GM12892 (cell line): ENCODE data around the gene ADAMTSL2.
"Not testable (repeated sequence)": the region's sequence is repeated elsewhere in the genome, so short reads cannot be mapped to it uniquely, and the experiment has no call there.

Experiments
- DNase-seq: peaks from one replicate; pipeline ENCODE4 v3.0.0; 2011; ENCODE audit not compliant: insufficient read length
- FAIRE-seq: peaks from 2 replicates; lab custom pipeline; 2011; peaks lifted over from hg19 to GRCh38; lab: Jason Lieb, UNC
- POLR2A ChIP-seq: IDR thresholded peaks from 2 replicates; pipeline ENCODE4 v1.6.1; 2011; ENCODE audit warnings: low read depth, low read length, control low read depth
- POLR2AphosphoS5 ChIP-seq: IDR thresholded peaks from 2 replicates; pipeline ENCODE4 v1.6.1; 2011; ENCODE audit warnings: low read depth, low read length, control low read depth
- TAF1 ChIP-seq: IDR thresholded peaks from 2 replicates; pipeline ENCODE4 v1.6.1; 2011; ENCODE audit warnings: low read depth, mild to moderate bottlenecking, control low read depth, low read length, borderline replicate concordance

The ADAMTSL2 gene

DNA sequence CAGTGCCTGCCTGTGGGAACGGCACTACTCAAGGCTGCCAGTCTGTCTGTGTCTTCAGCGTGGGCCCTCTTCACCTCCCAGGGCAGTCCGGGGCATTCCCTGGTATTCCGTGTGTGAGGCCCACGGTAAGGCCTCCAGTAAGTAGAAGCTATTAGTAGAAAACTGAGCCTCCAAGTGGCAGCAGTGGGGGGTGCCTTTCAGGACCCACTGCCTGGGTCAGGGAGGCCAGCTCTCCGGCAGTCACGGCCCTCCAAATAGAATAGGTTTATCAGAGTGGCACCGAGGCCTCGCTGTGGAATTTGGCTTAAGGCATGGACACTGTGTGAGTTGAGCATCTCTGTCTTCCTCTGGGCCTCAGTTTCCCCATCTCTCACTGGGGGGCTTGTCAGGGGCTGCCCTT, 23.1 kb downstream of the ADAMTSL2 start:
- no peak for TF ChIP-seq POLR2AphosphoS5
- DNase-seq (no peak), FAIRE-seq (no peak)

DNA sequence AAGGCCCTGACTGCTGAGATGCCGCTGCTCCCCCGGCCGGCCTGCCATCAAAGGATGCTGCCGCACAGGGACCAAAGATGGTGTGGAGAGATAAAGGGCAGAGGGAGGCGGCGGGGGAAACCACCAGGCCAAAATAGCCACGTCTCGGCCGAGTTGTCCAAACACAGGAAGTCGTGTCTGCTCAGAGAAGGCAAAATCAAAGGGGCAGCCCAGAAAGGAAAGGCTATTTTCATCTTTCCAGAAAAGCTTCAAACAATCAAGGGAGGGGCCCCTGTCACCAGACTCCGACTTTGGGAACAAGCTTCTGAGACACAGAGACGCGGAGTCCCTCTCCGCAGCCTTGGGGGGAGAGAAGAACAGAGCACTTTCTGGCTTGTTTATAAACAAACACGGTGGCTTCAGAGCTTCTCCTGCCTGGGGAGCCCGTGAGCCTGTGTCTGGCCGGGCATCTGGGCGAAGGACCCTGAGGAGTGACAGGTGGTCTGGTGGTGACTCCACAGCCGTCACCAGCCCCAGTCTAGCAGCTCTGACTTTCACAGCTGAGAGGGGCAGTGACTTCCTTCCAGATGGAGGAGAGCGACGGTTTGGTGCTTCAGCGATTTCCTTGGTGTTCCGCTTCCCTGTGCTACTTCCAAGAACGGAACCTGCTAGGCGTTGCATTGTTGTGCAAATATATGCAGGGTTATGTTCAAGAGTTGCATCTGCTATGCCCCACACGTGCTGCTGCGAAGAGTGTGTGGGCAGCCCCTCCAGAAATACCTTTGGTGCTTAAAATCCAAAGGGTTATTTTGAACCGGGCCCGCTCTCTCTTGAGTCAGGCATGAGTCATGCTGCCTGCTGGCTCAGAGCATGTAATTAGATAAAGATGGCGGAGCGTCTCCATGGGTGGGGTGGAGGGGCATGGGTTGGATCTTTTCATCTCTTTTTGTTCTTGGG, 24.0 kb downstream of the ADAMTSL2 start:
- peak; percentile 70 for DNase-seq
- TF ChIP-seq POLR2A, result peak; percentile 48; the same call in 1 of the 2 replicates
- no peak for TF ChIP-seq POLR2AphosphoS5
- TF ChIP-seq TAF1, result no peak
- peak; percentile 95 for FAIRE-seq

DNA sequence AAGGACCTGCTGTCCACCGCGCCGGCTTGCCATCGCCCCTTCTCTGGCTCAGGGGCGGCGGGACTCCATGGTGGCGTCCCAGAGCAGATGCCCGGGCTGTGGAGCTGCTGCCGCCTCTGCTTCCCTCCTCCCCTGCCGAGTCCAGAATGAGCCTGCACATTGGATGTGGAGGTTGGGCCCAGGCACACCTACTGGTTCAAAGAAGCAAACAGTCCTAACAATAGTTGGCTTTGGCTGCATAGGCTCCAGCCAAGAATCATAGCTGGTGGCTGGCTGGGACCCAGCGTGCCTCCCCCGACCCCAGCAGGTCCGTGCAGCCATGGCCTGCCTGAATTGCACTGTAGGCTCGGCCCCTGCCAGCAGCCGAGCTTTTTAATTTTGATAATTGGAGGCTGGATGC, 25.8 kb downstream of the ADAMTSL2 start:
- no peak for FAIRE-seq
- TF ChIP-seq TAF1, result no peak
- no peak for TF ChIP-seq POLR2AphosphoS5
- no peak for TF ChIP-seq POLR2A
- no peak for DNase-seq

DNA sequence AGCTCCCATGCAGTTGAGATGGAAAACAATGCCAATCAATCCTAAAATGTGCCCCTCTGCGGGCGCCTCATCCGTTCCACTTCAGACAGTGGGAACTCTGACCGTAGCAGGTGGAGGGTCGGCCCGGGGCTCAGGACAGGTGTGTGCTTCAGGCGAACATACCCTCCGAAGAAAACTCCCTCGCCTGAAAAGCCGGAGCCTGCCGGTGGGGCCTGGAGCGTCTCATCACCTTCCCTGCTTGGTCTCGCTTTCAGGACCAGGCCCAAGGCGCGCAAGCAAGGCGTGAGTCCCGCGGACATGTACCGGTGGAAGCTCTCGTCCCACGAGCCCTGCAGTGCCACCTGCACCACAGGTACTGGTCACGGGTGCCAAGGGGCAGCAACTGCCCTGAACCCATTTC, 26.4 kb downstream of the ADAMTSL2 start:
- no peak for FAIRE-seq

DNA sequence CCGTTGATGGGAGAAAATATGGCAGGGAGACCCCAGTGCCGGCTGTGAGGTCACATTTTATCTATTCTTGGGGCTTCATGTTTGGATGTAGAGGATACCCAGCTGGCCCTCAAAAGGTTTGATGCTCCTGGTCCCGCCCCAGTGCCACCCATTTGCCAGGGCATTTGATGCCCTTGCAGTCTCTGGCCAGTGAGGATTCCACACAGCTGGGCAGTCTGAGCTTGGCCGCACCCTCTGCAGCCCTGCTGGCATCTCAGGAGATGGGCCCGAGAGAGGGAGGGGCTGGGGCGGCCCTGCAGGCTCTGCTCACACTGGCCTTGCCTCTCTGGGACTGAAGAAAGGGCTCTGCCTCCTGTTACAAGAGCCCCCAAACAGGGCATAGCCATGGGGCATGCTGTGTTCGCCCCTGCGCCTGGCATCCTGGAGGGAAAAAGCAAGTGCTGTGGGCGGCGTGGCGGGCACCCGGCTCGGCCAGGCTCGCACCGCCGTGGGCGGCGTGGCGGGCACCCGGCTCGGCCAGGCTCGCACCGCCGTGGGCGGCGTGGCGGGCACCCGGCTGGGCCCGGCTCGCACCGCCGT, 27.6 kb downstream of the ADAMTSL2 start:
- TF ChIP-seq POLR2AphosphoS5, result no peak

More for the DNA sequence above, 26.4 kb downstream of the ADAMTSL2 start:
- TF ChIP-seq POLR2AphosphoS5 (no peak), TAF1 (no peak), POLR2A (no peak)
- no peak for DNase-seq

DNA sequence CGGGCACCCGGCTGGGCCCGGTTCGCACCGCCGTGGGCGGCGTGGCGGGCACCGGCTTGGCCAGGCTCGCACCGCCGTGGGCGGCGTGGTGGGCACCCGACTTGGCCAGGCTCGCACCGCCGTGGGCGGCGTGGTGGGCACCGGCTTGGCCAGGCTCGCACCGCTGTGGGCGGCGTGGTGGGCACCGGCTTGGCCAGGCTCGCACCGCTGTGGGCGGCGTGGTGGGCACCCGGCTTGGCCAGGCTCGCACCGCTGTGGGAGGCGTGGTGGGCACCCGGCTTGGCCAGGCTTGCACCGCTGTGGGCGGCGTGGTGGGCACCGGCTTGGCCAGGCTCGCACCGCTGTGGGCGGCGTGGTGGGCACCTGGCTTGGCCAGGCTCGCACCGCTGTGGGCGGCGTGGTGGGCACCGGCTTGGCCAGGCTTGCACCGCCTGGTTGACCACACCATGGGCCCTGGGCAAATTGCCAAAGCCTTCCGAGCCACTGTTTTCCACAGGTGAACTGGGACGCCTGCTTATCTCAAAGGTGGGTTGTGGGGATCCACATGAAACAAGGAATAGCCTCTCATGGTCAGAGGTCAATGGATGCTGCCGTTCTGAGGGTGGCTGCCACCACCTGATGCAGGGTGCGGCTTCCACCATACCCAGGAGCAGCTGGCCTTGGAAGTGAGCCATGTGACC, 28.2 kb downstream of the ADAMTSL2 start:
- FAIRE-seq (no peak), DNase-seq (no peak)
- TF ChIP-seq POLR2A (no peak), TAF1 (no peak), POLR2AphosphoS5 (no peak)

More for the DNA sequence above, 27.6 kb downstream of the ADAMTSL2 start:
- FAIRE-seq (no peak), DNase-seq (no peak)

DNA sequence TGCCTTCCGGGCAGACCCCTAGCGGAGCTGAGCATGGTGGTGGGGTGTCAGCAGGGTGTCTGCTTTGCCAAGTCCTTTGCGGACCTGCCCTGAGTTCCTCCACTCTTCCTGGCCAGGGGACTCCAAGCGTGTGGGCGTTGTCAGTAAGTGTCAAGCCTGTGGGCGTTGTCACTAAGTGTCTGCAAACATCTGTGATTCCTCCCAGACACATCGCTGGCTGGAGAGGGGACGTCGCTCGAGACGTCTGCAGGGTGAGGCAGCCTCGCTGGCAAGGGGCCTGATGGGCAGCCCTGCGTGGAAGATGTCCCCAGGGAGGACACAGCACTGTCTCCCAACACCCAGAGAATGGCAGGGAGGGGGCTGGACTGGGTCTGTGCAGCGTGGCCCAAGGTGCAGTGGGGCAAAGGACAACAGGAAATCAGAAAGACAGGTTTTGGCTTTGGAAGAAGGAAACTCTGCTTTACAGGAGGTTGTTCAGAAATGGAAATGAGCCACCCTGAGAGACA, 28.8 kb downstream of the ADAMTSL2 start:
- DNase-seq (no peak), FAIRE-seq (no peak)
- TF ChIP-seq POLR2A (no peak), POLR2AphosphoS5 (no peak), TAF1 (no peak)

DNA sequence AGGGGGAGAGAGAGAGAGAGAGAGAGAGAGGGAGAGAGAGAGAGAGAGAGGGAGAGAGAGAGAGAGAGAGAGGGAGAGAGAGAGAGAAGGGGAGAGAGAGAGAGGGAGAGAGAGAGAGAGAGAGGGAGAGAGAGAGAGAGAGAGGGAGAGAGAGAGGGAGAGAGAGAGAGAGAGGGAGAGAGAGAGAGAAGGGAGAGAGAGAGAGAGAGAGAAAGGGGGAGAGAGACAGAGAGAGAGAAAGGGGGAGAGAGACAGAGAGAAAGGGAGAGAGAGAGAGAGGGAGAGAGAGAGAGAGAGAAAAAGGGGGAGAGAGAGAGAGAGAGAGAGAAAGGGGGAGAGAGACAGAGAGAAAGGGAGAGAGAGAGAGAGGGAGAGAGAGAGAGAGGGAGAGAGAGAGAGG, 29.3 kb downstream of the ADAMTSL2 start:
- not testable (repeated sequence) for FAIRE-seq, DNase-seq

DNA sequence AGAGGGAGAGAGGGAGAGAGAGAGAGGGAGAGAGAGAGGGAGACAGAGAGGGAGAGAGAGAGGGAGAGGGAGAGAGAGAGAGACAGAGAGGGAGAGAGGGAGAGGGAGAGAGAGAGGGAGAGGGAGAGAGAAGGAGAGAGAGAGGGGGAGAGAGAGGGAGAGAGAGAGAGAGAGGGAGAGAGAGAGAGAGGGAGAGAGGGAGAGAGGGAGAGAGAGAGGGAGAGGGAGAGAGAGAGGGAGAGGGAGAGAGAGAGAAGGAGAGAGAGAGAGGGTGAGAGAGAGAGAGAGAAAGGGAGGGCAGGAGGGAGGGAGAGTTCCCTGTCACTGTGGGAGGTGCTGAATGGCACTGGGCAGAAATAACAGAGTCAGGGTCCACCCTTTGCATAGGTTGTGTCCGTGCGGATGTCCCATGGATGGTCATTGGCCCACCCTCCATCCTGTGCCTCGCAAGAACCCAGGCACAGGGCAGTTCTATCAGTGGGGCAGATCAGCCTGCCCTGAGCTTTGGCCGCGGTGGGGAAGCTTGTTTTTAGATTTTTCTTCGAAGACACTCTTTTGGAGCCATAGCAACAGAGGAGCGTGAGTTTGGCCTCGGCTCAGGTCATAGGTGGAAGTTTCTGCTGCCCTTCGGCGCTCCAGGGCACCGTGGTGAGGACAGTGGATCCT, 30.1 kb downstream of the ADAMTSL2 start:
- FAIRE-seq (no peak), DNase-seq (no peak)
- TF ChIP-seq POLR2A (no peak), POLR2AphosphoS5 (no peak), TAF1 (no peak)

DNA sequence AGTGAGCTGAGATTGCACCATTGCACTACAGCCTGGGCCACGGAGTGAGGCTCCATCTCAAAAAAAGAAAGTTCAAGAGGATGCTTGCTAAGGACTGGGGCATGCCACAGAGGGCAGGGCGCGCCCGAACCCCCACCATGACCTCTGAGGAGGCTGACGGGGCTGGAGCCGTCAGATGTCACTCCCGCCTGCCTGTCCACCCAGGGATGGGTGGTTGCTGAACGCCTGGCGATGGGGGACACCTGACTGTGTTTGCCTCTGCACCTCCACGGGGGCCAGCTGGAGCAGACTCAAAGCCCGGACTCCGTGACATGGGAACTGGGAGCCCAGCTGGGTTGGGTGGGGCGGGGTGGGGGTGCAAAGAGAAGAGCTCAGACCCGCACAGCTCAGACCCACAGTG, 31.9 kb downstream of the ADAMTSL2 start:
- no peak for FAIRE-seq
- no peak for DNase-seq
- TF ChIP-seq POLR2AphosphoS5 (no peak), TAF1 (no peak), POLR2A (no peak)

DNA sequence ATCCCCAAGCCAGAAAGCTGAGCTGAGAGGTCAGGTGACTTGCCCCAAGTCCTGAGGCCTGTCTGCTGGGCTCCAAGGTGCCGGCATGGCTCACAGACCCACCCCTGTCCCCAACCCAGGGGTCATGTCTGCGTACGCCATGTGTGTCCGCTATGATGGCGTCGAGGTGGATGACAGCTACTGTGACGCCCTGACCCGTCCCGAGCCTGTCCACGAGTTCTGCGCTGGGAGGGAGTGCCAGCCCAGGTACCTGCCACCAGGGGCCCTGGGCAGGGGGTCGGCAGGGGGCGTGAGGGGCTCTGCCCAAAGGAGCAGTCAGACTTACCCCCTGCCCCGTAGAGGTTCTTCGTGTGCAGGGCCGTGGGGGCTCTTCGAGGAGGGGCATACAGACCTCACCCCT, 32.3 kb downstream of the ADAMTSL2 start:
- no peak for FAIRE-seq
- TF ChIP-seq POLR2AphosphoS5, result no peak
- no peak for TF ChIP-seq POLR2A
- TF ChIP-seq TAF1, result no peak
- DNase-seq, result no peak

DNA sequence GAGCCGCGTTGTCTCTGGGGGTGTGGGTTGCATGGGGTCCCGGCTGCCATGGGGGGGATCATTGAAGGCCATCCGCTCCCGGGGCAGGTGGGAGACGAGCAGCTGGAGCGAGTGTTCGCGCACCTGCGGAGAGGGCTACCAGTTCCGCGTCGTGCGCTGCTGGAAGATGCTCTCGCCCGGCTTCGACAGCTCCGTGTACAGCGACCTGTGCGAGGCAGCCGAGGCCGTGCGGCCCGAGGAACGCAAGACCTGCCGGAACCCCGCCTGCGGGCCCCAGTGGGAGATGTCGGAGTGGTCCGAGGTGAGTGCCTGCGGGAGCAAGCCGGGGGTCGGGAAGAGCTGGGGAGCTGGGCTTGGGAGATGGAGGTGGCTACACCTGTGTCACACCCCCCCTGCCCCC, 33.7 kb downstream of the ADAMTSL2 start:
- FAIRE-seq (no peak), DNase-seq (no peak)
- TF ChIP-seq POLR2AphosphoS5 (no peak), POLR2A (no peak)
